Mesothelial cell of epicardium (in vitro differentiated cells): ENCODE measurements around the gene TEX50. TPM values are rescaled to one million over a fixed set of nuclear protein-coding genes. Genes with fewer than 3 reads are reported as not detected.
"Not testable (repeated sequence)": the region's sequence is repeated elsewhere in the genome, so short reads cannot be mapped to it uniquely, and the experiment has no call there.

Experiments used
- DNase-seq, 2 experiments: peaks; one replicate each; pipeline ENCODE4 v3.0.0; 2021; ENCODE audit warnings: low spot score in 2 of 2; ENCODE audit not compliant: unreplicated experiment in 2 of 2
- H3K27ac Mint-ChIP-seq: 2 replicates; pipeline ENCODE4 v1.8.0; 2021; ENCODE audit warnings: mixed read lengths
- H3K27me3 Mint-ChIP-seq: 2 replicates; pipeline ENCODE4 v1.8.0; 2021; ENCODE audit warnings: low read depth, mixed read lengths
- H3K36me3 Mint-ChIP-seq: 2 replicates; pipeline ENCODE4 v1.8.0; 2021; ENCODE audit warnings: mixed read lengths
- H3K4me1 Mint-ChIP-seq: 2 replicates; pipeline ENCODE4 v1.8.0; 2021; ENCODE audit warnings: mixed read lengths
- H3K4me3 Mint-ChIP-seq: 2 replicates; pipeline ENCODE4 v1.8.0; 2021; ENCODE audit warnings: mild to moderate bottlenecking, moderate library complexity, mixed read lengths
- H3K9me3 Mint-ChIP-seq: 2 replicates; pipeline ENCODE4 v1.8.0; 2021; ENCODE audit warnings: mixed read lengths
- total RNA-seq: library from RNA; stranded (reverse); gene quantifications from 3 replicates; pipeline ENCODE4 v1.2.1, GENCODE V29; 2021
- TF ChIP-seq, protein P1 (sequence below): fragments of 200-600 bp; sonication (generic); IDR thresholded peaks from one replicate; pipeline ENCODE4 v1.5.0; 2021; ENCODE audit warnings: antibody characterized with exemption; ENCODE audit not compliant: unreplicated experiment

Gene TEX50
- total RNA-seq, 1 donor from 2014 or later: not detected

DNA sequence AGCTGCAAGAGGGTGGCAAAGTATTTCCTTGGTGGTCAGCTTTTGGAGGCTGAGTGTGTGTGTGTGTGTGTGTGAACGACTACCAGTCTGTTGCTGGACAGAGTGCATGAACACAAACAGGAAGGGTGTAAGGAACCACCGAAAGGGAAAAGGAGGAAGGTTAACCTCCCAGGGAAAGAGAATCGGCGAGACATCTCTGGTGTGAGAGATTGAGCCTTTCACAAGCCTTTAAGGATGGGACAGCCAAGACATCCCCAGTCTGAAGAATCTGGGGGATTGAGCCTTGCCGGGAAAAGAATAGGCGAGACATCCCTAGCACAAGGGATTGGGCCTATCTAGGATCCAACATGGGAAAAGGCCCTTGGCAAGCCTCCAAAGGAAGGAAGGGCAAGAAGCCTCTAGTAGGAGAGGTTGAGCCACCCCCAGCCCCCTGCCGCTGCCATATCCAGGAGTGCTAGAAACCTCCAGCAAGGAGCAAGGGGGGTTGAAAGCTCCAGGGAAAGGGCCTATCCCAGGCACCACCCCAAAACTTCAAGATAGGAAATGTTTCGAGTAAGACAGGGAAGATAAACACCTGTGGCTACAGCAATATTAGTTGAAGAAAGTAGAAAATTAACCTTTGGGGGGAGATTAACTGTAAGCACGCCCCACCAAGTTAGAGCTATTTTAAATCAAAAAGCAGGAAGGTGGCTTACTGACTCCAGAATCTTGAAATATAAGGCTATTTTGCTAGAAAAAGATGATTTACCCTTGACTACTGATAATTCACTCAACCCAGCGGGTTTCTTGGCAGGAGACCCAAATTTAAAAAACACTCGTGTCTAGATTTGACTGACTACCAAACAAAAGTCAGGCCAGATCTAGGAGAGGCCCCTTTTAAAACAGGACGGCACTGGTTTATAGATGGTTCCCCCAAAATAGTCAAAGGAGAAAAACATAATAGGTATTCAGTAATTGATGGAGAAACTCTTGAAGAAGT, 3.2 kb downstream of the TEX50 start:
- no peak for DNase-seq
- Mint-ChIP-seq H3K27me3 (no peaks in the 10 kb centered on the region), H3K36me3 (no peaks in the 10 kb centered on the region), H3K4me1 (no peaks in the 10 kb centered on the region), H3K4me3 (no peak overlapping the region), H3K27ac (no peak overlapping the region), H3K9me3 (peaks cover 23% of the 10 kb centered on the region)
- TF ChIP-seq, protein P1, sequence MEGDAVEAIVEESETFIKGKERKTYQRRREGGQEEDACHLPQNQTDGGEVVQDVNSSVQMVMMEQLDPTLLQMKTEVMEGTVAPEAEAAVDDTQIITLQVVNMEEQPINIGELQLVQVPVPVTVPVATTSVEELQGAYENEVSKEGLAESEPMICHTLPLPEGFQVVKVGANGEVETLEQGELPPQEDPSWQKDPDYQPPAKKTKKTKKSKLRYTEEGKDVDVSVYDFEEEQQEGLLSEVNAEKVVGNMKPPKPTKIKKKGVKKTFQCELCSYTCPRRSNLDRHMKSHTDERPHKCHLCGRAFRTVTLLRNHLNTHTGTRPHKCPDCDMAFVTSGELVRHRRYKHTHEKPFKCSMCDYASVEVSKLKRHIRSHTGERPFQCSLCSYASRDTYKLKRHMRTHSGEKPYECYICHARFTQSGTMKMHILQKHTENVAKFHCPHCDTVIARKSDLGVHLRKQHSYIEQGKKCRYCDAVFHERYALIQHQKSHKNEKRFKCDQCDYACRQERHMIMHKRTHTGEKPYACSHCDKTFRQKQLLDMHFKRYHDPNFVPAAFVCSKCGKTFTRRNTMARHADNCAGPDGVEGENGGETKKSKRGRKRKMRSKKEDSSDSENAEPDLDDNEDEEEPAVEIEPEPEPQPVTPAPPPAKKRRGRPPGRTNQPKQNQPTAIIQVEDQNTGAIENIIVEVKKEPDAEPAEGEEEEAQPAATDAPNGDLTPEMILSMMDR: no peak

- Mint-ChIP-seq H3K27ac (no peak overlapping the region), H3K9me3 (peaks cover 17% of the 10 kb centered on the region)
These were observed 4.0 kb downstream of the TEX50 start for GRCh38 chr1:173639102-173639501.

DNA sequence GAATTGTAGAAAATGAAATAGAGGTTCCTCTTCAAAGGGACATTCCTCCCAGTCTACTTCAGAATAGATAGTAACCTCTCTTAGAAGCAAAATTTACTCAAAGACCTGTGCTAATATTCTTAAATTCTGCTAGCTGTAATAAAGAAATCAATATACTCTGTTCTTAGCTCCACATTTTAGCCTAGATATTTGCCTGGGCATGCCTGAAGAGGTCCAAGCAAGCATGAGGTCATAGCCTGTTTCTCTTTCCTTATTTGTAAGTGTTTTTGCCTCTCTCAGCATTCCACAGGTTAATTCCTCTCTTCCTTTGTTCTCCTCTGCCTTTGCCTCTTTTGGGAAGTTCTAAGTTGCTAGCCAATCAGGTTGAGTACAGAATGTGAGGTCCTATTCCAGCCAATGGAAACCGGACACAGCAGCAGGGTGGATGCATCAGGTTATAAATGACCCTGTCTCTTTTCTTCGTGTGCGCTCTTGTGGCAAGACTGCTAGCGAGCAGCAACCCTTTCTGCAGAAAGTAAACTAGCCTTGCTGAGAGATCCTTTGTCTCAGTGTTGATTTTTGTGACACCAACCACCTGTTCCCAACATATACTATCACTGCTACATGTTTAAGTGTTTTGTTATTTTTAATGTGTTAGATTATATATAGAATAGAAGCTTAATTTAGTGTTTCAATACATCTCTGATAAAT, 7.5 kb downstream of the TEX50 start:
- DNase-seq, H3K4me3 Mint-ChIP-seq, H3K9me3 Mint-ChIP-seq, H3K36me3 Mint-ChIP-seq, H3K27me3 Mint-ChIP-seq, H3K4me1 Mint-ChIP-seq, H3K27ac Mint-ChIP-seq: not testable (repeated sequence)

More at GRCh38 chr1:173639102-173639501, 4.0 kb downstream of the TEX50 start:
- Mint-ChIP-seq H3K4me3 (no peak overlapping the region), H3K36me3 (no peaks in the 10 kb centered on the region), H3K27me3 (no peaks in the 10 kb centered on the region), H3K4me1 (no peaks in the 10 kb centered on the region)
- DNase-seq: no peak
- TF ChIP-seq, protein P1: no peak

DNA sequence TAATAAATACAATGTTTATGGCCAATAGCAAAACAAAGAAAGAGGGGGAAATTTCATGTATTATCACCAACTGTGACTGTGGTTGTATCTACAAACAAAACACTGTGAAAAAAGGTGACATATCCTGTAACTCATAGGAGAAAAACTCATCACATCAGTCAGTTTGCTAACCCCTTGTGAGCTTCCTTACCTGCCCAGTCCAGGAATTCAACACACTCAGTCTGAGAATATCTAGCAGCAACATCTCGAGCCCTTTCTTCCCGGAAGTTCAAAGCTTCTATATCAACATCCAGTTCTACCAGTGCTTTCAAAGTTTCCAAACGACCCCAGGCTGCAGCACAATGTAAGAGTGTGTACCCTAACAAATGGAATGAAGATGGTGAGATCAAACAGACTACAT, 11.5 kb downstream of the TEX50 start:
- H3K27me3 Mint-ChIP-seq: peaks cover 4% of the 10 kb centered on the region
- H3K4me1 Mint-ChIP-seq: no peaks in the 10 kb centered on the region
- H3K36me3 Mint-ChIP-seq: no peaks in the 10 kb centered on the region
- no peak overlapping the region for H3K4me3 Mint-ChIP-seq
- no peak overlapping the region for H3K27ac Mint-ChIP-seq
- H3K9me3 Mint-ChIP-seq: peaks cover 8% of the 10 kb centered on the region
- TF ChIP-seq, protein P1: no peak
- no peak for DNase-seq

DNA sequence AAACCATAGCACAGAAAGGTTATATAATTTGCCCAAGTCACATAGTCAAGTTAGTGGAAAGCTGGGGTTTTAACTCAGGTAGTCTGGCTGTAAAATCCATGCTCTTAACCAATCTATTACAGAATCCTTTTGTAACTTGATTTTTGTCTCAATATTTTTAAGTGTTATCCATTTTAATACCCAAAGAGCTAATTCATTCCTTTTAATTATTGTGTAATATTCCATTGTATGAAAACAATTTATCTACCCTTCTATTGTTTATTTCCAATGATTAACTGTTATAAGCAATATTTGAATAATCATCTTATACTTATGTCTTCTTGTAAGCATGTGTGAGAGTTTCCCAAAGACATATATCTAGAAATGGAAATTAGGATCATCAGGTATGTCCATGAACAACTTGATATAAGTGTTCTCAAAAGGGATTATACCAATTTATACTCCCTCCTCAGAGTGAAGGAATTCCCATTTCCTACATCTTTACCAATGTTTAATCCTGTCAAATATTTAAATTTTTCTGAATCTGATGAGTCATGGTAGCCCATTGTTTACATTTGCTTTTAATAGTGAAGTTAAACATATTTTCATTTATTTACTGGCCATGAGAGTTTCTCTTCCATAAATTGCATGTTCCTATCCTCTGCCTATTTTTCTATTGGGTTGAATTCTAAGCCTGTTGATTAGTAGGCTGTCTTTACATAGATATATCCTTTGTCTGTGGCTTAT, 13.9 kb downstream of the TEX50 start:
- no peak overlapping the region for H3K27ac Mint-ChIP-seq

More for the DNA sequence above, 13.9 kb downstream of the TEX50 start:
- Mint-ChIP-seq H3K36me3 (no peaks in the 10 kb centered on the region), H3K27me3 (peaks cover 5% of the 10 kb centered on the region), H3K4me3 (no peak overlapping the region), H3K4me1 (no peaks in the 10 kb centered on the region), H3K9me3 (peaks cover 16% of the 10 kb centered on the region)
- DNase-seq: no peak
- TF ChIP-seq, protein P1: no peak
